Nephron (organoid): ENCODE results near the gene PRSS1.
"Not testable (repeated sequence)": the region's sequence is repeated elsewhere in the genome, so short reads cannot be mapped to it uniquely, and the experiment has no call there.

Experiments
- H3K27ac Mint-ChIP-seq, 3 experiments: 2 replicates each; pipeline ENCODE4 v1.8.0; 2020; ENCODE audit warnings: mixed read lengths in 3 of 3, mild to moderate bottlenecking in 2 of 3, moderate library complexity in 1 of 3
- H3K27me3 Mint-ChIP-seq: 2 replicates; pipeline ENCODE4 v1.8.0; 2021; ENCODE audit warnings: low read depth, mild to moderate bottlenecking, moderate library complexity, mixed read lengths
- H3K36me3 Mint-ChIP-seq: 2 replicates; pipeline ENCODE4 v1.8.0; 2020; ENCODE audit warnings: low read depth, mixed read lengths
- H3K4me1 Mint-ChIP-seq: 2 replicates; pipeline ENCODE4 v1.8.0; 2020; ENCODE audit warnings: mixed read lengths
- H3K4me3 Mint-ChIP-seq, 3 experiments: 2 replicates each; pipeline ENCODE4 v1.8.0; 2020; ENCODE audit warnings: mild to moderate bottlenecking in 3 of 3, mixed read lengths in 3 of 3, moderate library complexity in 2 of 3
- H3K9me3 Mint-ChIP-seq: 2 replicates; pipeline ENCODE4 v1.8.0; 2020; ENCODE audit warnings: mixed read lengths
- TF ChIP-seq, protein P1 (sequence below), 3 experiments: fragments of 200-600 bp; sonication (generic); IDR thresholded peaks; one replicate each; pipeline ENCODE4 v1.5.0; 2021; ENCODE audit warnings: antibody characterized with exemption in 3 of 3; ENCODE audit not compliant: unreplicated experiment in 3 of 3

Gene PRSS1

DNA sequence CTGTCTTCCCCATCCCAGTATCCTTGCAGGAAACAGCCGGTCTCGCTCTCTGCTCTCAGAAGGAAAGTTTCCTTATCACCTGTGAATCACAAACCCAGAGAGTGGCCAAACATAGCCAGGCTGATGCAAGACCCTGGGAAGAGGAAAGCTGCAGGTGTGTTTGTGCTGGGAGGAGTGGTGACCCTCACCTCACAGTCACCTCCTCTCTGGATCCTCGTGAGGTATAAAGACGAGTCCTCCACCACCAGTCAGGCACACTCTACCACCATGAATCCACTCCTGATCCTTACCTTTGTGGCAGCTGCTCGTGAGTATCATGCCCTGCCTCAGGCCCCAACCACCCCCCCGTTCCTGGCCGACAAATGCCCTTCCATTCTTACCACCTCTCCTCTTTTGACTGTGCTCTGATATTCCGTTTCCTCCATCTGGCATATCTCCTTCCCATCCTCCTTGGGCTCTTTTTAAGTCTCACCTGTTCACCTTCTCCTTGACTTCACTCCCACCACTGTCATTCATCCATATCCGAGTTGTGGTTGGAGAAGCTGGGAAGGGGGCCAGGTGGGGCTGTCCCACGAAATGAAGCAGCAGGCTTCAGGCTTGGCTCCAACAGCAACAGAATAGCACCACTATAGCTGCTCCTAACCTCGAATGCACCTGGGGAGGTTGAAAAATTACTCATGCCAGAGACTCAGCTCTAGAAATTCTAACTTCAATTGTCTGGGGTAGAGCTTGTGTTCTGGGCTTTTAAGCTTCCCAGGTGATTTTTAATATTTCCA, at the start of gene PRSS1:
Gene PRSS1 (plus strand): TSS at position 255 of the 776 bp plus-strand sequence. CDS start 13 bp downstream, at position 268.
- no peaks in the 10 kb centered on the region for H3K4me1 Mint-ChIP-seq
- no peaks in the 10 kb centered on the region for H3K9me3 Mint-ChIP-seq

DNA sequence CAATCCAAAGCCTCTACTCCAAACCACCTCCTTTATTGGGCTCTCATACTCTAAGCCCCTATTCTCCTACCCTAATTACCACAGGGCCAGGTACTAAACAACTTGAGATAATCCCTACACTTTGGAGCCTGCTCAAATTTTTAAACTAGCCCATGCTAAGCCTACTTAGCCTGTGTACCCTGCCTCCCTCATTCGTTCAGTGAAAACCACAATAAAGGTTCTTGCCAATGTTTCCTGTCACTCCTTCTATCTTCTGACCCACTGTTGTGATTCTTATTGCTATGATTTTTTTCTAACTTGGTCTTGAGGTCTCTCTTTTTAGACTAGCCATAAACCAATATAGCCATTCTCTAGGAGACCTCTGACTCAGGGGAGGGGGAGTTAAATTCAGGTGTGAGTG, 48.3 kb upstream of the PRSS1 start:
- not testable (repeated sequence) for H3K27ac Mint-ChIP-seq, H3K4me1 Mint-ChIP-seq, H3K27me3 Mint-ChIP-seq, H3K4me3 Mint-ChIP-seq, H3K9me3 Mint-ChIP-seq, H3K36me3 Mint-ChIP-seq

More for the DNA sequence above, at the start of gene PRSS1:
- TF ChIP-seq, protein P1, sequence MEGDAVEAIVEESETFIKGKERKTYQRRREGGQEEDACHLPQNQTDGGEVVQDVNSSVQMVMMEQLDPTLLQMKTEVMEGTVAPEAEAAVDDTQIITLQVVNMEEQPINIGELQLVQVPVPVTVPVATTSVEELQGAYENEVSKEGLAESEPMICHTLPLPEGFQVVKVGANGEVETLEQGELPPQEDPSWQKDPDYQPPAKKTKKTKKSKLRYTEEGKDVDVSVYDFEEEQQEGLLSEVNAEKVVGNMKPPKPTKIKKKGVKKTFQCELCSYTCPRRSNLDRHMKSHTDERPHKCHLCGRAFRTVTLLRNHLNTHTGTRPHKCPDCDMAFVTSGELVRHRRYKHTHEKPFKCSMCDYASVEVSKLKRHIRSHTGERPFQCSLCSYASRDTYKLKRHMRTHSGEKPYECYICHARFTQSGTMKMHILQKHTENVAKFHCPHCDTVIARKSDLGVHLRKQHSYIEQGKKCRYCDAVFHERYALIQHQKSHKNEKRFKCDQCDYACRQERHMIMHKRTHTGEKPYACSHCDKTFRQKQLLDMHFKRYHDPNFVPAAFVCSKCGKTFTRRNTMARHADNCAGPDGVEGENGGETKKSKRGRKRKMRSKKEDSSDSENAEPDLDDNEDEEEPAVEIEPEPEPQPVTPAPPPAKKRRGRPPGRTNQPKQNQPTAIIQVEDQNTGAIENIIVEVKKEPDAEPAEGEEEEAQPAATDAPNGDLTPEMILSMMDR (IDR thresholded peaks at IDR 0.05; ENCODE audit: unreplicated experiment in 3 of 3): no peak
- no peak within 1 kb of the TSS for H3K27ac Mint-ChIP-seq
- peaks cover 14% of the 10 kb centered on the region for H3K27me3 Mint-ChIP-seq
- H3K36me3 Mint-ChIP-seq: no peaks in the 10 kb centered on the region
- no peak within 1 kb of the TSS for H3K4me3 Mint-ChIP-seq

DNA sequence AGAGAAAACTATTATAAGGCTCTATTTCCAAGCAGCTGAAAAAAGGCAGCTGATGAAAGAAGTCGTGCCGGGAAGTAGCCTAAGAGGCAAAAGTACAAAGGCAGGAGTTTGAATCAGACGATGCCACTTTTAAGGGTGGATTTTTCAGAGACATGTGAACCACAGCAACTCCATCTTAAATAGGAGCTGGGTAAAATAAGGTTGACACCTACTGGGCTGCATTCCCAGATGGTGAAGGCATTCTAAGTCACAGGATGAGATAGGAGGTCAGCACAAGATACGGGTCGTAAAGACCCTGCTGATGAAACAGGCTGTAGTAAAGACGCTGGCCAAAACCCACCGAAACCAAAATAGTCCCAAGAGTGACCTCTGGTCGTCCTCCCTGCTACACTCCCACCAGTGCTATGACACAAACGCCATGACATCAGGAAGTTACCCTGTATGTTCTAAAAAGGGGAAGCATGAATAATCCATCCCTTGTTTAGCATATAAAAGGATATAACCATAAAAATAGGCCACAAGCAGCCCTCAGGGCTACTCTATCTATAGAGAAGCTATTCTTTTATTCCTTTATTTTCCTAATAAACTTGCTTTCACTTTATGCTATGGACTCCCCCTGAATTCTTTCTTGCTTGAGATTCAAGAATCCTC, 45.5 kb upstream of the PRSS1 start:
- no peaks in the 10 kb centered on the region for H3K4me1 Mint-ChIP-seq
- peaks cover 4% of the 10 kb centered on the region for H3K9me3 Mint-ChIP-seq
- no peak overlapping the region for H3K4me3 Mint-ChIP-seq
- no peaks in the 10 kb centered on the region for H3K27me3 Mint-ChIP-seq
- H3K36me3 Mint-ChIP-seq: no peaks in the 10 kb centered on the region
- TF ChIP-seq, protein P1 (IDR thresholded peaks at IDR 0.05; ENCODE audit: unreplicated experiment in 3 of 3): no peak
- no peak overlapping the region for H3K27ac Mint-ChIP-seq

DNA sequence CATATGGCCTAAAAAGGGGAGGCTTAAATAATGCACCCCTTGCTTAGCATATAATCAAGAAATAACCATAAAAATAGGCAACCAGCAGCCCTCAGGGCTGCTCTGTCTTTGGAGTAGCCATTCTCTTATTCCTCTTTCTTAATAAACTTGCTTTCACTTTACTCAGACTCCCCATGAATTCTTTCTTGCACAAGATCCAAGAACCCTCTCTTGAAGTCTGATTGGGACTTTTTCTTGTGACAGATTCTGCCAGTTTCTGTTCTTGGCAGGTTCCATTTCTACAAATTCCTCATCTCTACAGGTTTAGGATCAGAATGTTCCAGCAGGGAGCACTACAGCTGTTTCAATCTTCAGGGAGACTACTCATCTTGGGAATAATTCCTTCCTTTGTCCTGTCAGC, 40.5 kb upstream of the PRSS1 start:
- H3K36me3 Mint-ChIP-seq: not testable (repeated sequence)

DNA sequence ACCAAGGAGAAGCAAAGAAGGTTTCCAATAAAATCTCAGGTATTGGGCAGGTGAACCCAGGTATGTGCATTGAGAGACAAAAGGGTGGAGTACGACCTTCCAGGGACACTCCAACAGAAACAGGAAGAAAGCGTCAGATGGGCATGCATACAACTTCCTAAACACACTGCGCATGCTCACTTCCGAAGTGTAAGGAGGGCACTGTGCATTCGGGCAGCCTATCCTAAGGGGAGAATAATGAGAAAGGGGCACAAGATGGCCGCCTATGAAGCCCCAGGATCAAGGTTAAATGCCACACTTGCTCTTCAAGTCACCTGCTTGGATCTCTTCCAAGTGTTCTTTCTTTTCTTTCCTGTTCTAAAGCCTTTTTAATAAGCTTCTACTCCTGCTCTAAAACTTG, 39.4 kb upstream of the PRSS1 start:
- Mint-ChIP-seq H3K4me3 (no peak overlapping the region), H3K4me1 (no peaks in the 10 kb centered on the region), H3K36me3 (no peaks in the 10 kb centered on the region), H3K27ac (no peak overlapping the region), H3K9me3 (peaks cover 1% of the 10 kb centered on the region), H3K27me3 (no peaks in the 10 kb centered on the region)
- TF ChIP-seq, protein P1 (IDR thresholded peaks at IDR 0.05; ENCODE audit: unreplicated experiment in 3 of 3): no peak

More for the DNA sequence above, 40.5 kb upstream of the PRSS1 start:
- H3K4me3 Mint-ChIP-seq, H3K27ac Mint-ChIP-seq, H3K4me1 Mint-ChIP-seq, H3K9me3 Mint-ChIP-seq, H3K27me3 Mint-ChIP-seq: not testable (repeated sequence)

DNA sequence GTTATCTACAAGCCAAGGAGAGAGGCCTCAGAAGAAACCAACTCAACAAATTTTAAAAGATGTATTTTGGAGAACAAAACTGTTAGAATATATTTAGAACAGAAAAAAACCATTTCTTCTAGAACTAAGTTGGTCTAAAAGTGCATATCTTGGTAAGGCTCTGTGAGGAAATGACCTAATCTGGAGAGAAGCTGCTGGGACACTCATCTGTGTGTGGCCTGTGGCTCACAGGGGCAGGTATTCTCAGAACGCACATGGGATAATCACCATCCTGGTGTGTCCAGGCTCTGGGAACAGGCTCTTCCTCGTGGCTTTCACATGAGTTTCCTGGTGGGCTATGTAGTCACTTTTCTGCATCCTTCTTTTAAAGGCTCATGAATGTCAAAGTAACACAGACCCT, 38.1 kb upstream of the PRSS1 start:
- Mint-ChIP-seq H3K27me3 (peaks cover 2% of the 10 kb centered on the region), H3K4me3 (no peak overlapping the region), H3K36me3 (no peaks in the 10 kb centered on the region), H3K4me1 (no peaks in the 10 kb centered on the region), H3K27ac (no peak overlapping the region), H3K9me3 (no peaks in the 10 kb centered on the region)
- TF ChIP-seq, protein P1 (IDR thresholded peaks at IDR 0.05; ENCODE audit: unreplicated experiment in 3 of 3): no peak
